TTC549 (cell line): Measurements from ENCODE around the gene PPIE.
"Not testable (repeated sequence)": the region's sequence is repeated elsewhere in the genome, so short reads cannot be mapped to it uniquely, and the experiment has no call there.

Experiments
- FAIRE-seq: peaks from 2 replicates; lab custom pipeline; 2012; peaks lifted over from hg19 to GRCh38; lab: Jason Lieb, UNC

PPIE gene

GRCh38 chr1:39777896-39778295 is 39.2 kb downstream of the PPIE start:
- FAIRE-seq, result not testable (repeated sequence)

- FAIRE-seq, result not testable (repeated sequence)
Observed at GRCh38 chr1:39778463-39779099, 39.9 kb downstream of the PPIE start.

GRCh38 chr1:39779137-39779536 is 40.5 kb downstream of the PPIE start:
- no peak for FAIRE-seq

GRCh38 chr1:39779821-39780220 is 41.1 kb downstream of the PPIE start:
- no peak for FAIRE-seq

- FAIRE-seq, result no peak
Observed at GRCh38 chr1:39781349-39781715, 42.6 kb downstream of the PPIE start.

- FAIRE-seq, result no peak
Observed at GRCh38 chr1:39782103-39782502, 43.4 kb downstream of the PPIE start.

GRCh38 chr1:39782685-39783084 is 44.0 kb downstream of the PPIE start:
- not testable (repeated sequence) for FAIRE-seq

GRCh38 chr1:39786303-39787107 is 47.8 kb downstream of the PPIE start:
- not testable (repeated sequence) for FAIRE-seq

GRCh38 chr1:39787108-39787375 is 48.4 kb downstream of the PPIE start:
- not testable (repeated sequence) for FAIRE-seq

- no peak for FAIRE-seq
Observed at GRCh38 chr1:39787468-39787867, 48.8 kb downstream of the PPIE start.

- not testable (repeated sequence) for FAIRE-seq
Observed at GRCh38 chr1:39787964-39788363, 49.3 kb downstream of the PPIE start.

- no peak for FAIRE-seq
Observed at GRCh38 chr1:39788426-39788757, 49.7 kb downstream of the PPIE start.

GRCh38 chr1:39788758-39789570 is 50.3 kb downstream of the PPIE start, which contains the start of gene BMP8B:
Gene BMP8B, minus strand, starts transcription at chr1:39788865. Its CDS starts 380 bp downstream, at chr1:39788485.
- FAIRE-seq, result no peak

GRCh38 chr1:39789571-39790110 is 51.0 kb downstream of the PPIE start:
- FAIRE-seq, result no peak

- FAIRE-seq, result no peak
Observed at GRCh38 chr1:39791838-39792237, 53.2 kb downstream of the PPIE start.

GRCh38 chr1:39795651-39796050 is 57.0 kb downstream of the PPIE start:
- FAIRE-seq, result no peak

- FAIRE-seq, result not testable (repeated sequence)
Observed at GRCh38 chr1:39798859-39799769, 60.4 kb downstream of the PPIE start.

GRCh38 chr1:39799770-39800470 is 61.2 kb downstream of the PPIE start:
- no peak for FAIRE-seq

GRCh38 chr1:39800471-39800835 is 61.8 kb downstream of the PPIE start:
- FAIRE-seq, result no peak

- FAIRE-seq, result no peak
Observed at GRCh38 chr1:39802496-39803260, 64.0 kb downstream of the PPIE start.

- FAIRE-seq, result no peak
Observed at GRCh38 chr1:39805385-39805784, 66.7 kb downstream of the PPIE start.
